OCI-LY1 (cell line): ENCODE measurements around the gene GFRA4.

Experiments
- EZH2 ChIP-seq: fragments of 200-600 bp; sonication (generic), shearing (Covaris generic); IDR thresholded peaks from 2 replicates; pipeline ENCODE4 v1.8.0; 2017; ENCODE audit warnings: borderline replicate concordance, mixed run types, mild to moderate bottlenecking, antibody characterized with exemption, low read length, moderate library complexity, mixed read lengths
- TF ChIP-seq, protein P1 (sequence below): fragments of 200-600 bp; sonication (generic), shearing (Covaris generic); IDR thresholded peaks from 2 replicates; pipeline ENCODE4 v1.5.1; 2017; ENCODE audit warnings: mild to moderate bottlenecking, antibody characterized with exemption, low read length, moderate library complexity, mixed read lengths

DNA sequence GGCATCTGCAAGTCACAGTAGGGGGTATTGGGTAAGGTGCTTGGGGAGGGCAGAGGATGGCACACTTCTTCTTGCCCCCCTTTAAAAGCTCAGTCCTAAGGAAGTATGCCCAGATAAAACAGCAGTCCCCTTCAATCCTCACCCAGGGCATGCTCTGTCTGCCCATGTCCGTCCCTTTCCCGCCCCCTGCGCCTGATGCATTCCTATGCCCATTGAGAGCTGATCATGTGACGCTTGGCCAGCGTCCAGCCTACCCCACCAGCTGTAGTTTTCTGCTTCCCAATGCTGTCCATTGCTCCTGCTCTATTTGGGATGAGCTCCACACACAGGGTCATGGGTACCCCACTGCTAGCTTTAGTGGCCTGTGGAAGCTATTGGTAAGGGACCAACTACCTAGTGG lies 40.9 kb upstream of the GFRA4 start:
- no peak for TF ChIP-seq EZH2
- TF ChIP-seq, protein P1, sequence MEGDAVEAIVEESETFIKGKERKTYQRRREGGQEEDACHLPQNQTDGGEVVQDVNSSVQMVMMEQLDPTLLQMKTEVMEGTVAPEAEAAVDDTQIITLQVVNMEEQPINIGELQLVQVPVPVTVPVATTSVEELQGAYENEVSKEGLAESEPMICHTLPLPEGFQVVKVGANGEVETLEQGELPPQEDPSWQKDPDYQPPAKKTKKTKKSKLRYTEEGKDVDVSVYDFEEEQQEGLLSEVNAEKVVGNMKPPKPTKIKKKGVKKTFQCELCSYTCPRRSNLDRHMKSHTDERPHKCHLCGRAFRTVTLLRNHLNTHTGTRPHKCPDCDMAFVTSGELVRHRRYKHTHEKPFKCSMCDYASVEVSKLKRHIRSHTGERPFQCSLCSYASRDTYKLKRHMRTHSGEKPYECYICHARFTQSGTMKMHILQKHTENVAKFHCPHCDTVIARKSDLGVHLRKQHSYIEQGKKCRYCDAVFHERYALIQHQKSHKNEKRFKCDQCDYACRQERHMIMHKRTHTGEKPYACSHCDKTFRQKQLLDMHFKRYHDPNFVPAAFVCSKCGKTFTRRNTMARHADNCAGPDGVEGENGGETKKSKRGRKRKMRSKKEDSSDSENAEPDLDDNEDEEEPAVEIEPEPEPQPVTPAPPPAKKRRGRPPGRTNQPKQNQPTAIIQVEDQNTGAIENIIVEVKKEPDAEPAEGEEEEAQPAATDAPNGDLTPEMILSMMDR: no peak
